ENCODE results near the gene CMTM7. TPM values are rescaled to one million over a fixed set of nuclear protein-coding genes. Genes with fewer than 3 reads are reported as not detected.
"Not testable (repeated sequence)": the region's sequence is repeated elsewhere in the genome, so short reads cannot be mapped to it uniquely, and the experiment has no call there.

The CMTM7 gene
- total and polyA plus RNA-seq, 2 experiments from 2014 or later = 32.2 to 93.6 TPM

GRCh38 chr3:32460031-32460749 is 68.5 kb downstream of the CMTM7 start (continued):
- TF ChIP-seq ETS1 (IDR thresholded peaks at IDR 0.05) = 0 out of 2 replicates have a peak, but pooled peaks have one; percentile 39
- peak; percentile 4 for TF ChIP-seq REST (IDR thresholded peaks at IDR 0.05; ENCODE audit: unreplicated experiment)
- TF ChIP-seq CREB1 (CRISPR knock-in tag; IDR thresholded peaks at IDR 0.05; ENCODE audit: low read depth) = no peak
- TF ChIP-seq POLR2AphosphoS5 (IDR thresholded peaks at IDR 0.05; ENCODE audit: low read depth) = peak; percentile 38; the same call in 1 of the 2 replicates
- peak; percentile 20; the same call in 1 of the 2 replicates for TF ChIP-seq NANOG (IDR thresholded peaks at IDR 0.05; ENCODE audit: borderline replicate concordance)

GRCh38 chr3:32460817-32461496 is 69.3 kb downstream of the CMTM7 start:
- not testable (repeated sequence) for H3K36me3 Mint-ChIP-seq (ENCODE audit: low read depth); H3K27ac Mint-ChIP-seq; H3K27me3 ChIP-seq (ENCODE audit: insufficient read depth); H3K79me2 ChIP-seq (replicated peaks; ENCODE audit: insufficient read depth); ATAC-seq; H3K9me3 Mint-ChIP-seq; H3K9me2 ChIP-seq (ENCODE audit: insufficient read depth); H3K36me3 ChIP-seq (ENCODE audit: insufficient read depth); H2AFZ ChIP-seq; DNase-seq (ENCODE audit: low spot score); H3K27me3 Mint-ChIP-seq (ENCODE audit: insufficient read depth, low read depth, poor library complexity); H3F3A ChIP-seq (replicated peaks; ENCODE audit: low read depth); H4K20me1 ChIP-seq (replicated peaks; ENCODE audit: insufficient read depth)
- Histone ChIP-seq H3K27ac (ENCODE audit: low read depth) (peak overlapping the region; percentile 97), H3K4me2 (peak overlapping the region; percentile 71), H3K4me3 (peak overlapping the region; percentile 34), H3K4me1 (ENCODE audit: insufficient read depth) (peaks cover 41% of the 10 kb centered on the region)
- Mint-ChIP-seq H3K4me3 (peak overlapping the region; percentile 62), H3K4me1 (peaks cover 14% of the 10 kb centered on the region)

GRCh38 chr3:32462191-32462986 is 70.7 kb downstream of the CMTM7 start:
- not testable (repeated sequence) for H3K4me3 Mint-ChIP-seq; H3K27ac Mint-ChIP-seq; H3K79me2 ChIP-seq (replicated peaks; ENCODE audit: insufficient read depth); H3K27me3 ChIP-seq (ENCODE audit: insufficient read depth); H4K20me1 ChIP-seq (replicated peaks; ENCODE audit: insufficient read depth); DNase-seq (ENCODE audit: low spot score); H3K9me2 ChIP-seq (ENCODE audit: insufficient read depth); H2AFZ ChIP-seq; H3K36me3 ChIP-seq (ENCODE audit: insufficient read depth); H3K4me3 ChIP-seq; H3K9me3 Mint-ChIP-seq; ATAC-seq; H3K27me3 Mint-ChIP-seq (ENCODE audit: insufficient read depth, low read depth, poor library complexity); H3K36me3 Mint-ChIP-seq (ENCODE audit: low read depth); H3F3A ChIP-seq (replicated peaks; ENCODE audit: low read depth)
- H3K4me1 ChIP-seq (ENCODE audit: insufficient read depth) = peaks cover 49% of the 10 kb centered on the region
- H3K4me1 Mint-ChIP-seq = peaks cover 19% of the 10 kb centered on the region
- H3K4me2 ChIP-seq = peak overlapping the region; percentile 71
- peak overlapping the region; percentile 97 for H3K27ac ChIP-seq (ENCODE audit: low read depth)

- ATAC-seq; H3K79me2 ChIP-seq (replicated peaks; ENCODE audit: insufficient read depth); H3F3A ChIP-seq (replicated peaks; ENCODE audit: low read depth); H2AFZ ChIP-seq; H3K9me3 Mint-ChIP-seq; H3K27ac Mint-ChIP-seq; H3K27me3 Mint-ChIP-seq (ENCODE audit: insufficient read depth, low read depth, poor library complexity); H3K36me3 ChIP-seq (ENCODE audit: insufficient read depth); H3K27me3 ChIP-seq (ENCODE audit: insufficient read depth); H4K20me1 ChIP-seq (replicated peaks; ENCODE audit: insufficient read depth); DNase-seq (ENCODE audit: low spot score); H3K4me3 Mint-ChIP-seq; H3K27ac ChIP-seq (ENCODE audit: low read depth); H3K4me3 ChIP-seq; H3K36me3 Mint-ChIP-seq (ENCODE audit: low read depth); H3K9me2 ChIP-seq (ENCODE audit: insufficient read depth): not testable (repeated sequence)
- Histone ChIP-seq H3K4me2 (0 out of 2 replicates have a peak overlapping the region, but pooled peaks have one; percentile 71), H3K4me1 (ENCODE audit: insufficient read depth) (peaks cover 47% of the 10 kb centered on the region)
- H3K4me1 Mint-ChIP-seq = peaks cover 13% of the 10 kb centered on the region
These were observed 71.8 kb downstream of the CMTM7 start for GRCh38 chr3:32463415-32463814.

- ATAC-seq; H2AFZ ChIP-seq; H3K27ac ChIP-seq (ENCODE audit: low read depth); H3K79me2 ChIP-seq (replicated peaks; ENCODE audit: insufficient read depth); H3K27me3 Mint-ChIP-seq (ENCODE audit: insufficient read depth, low read depth, poor library complexity); H3K4me2 ChIP-seq; H3K36me3 ChIP-seq (ENCODE audit: insufficient read depth); H3K36me3 Mint-ChIP-seq (ENCODE audit: low read depth); DNase-seq (ENCODE audit: low spot score); H3K4me3 Mint-ChIP-seq; H3K9me2 ChIP-seq (ENCODE audit: insufficient read depth); H3K27me3 ChIP-seq (ENCODE audit: insufficient read depth); H3K9me3 Mint-ChIP-seq; H3K27ac Mint-ChIP-seq; H4K20me1 ChIP-seq (replicated peaks; ENCODE audit: insufficient read depth); H3K4me3 ChIP-seq; H3F3A ChIP-seq (replicated peaks; ENCODE audit: low read depth): not testable (repeated sequence)
- H3K4me1 ChIP-seq (ENCODE audit: insufficient read depth) = peaks cover 40% of the 10 kb centered on the region
- peaks cover 12% of the 10 kb centered on the region for H3K4me1 Mint-ChIP-seq
These were observed 73.1 kb downstream of the CMTM7 start for GRCh38 chr3:32464726-32465125.
